B cell (primary cell): ENCODE results near the gene HLA-C. TPM values are rescaled to one million over a fixed set of nuclear protein-coding genes. Genes with fewer than 3 reads are reported as not detected.

Source experiments
- ATAC-seq: fragments of 200-7000 bp; cut with Tn5 transposase; one replicate; pipeline ENCODE4 v1.10.0; 2021; ENCODE audit warnings: low read depth, mild to moderate bottlenecking, moderate number of reproducible peaks, moderate library complexity
- CTCF ChIA-PET: fragments of 350-600 bp; sonication (Branson Sonifier 250); formaldehyde crosslinking; loops from one replicate; lab custom pipeline; 2021; ENCODE audit warnings: antibody characterized with exemption, inconsistent platforms; lab: Charles Lee
- POLR2A ChIA-PET: fragments of 350-600 bp; sonication (Branson Sonifier 250); formaldehyde crosslinking; loops from one replicate; lab custom pipeline; 2021; ENCODE audit warnings: antibody characterized with exemption; lab: Charles Lee
- DNase-seq: peaks from one replicate; pipeline ENCODE4 v3.0.0; 2013
- H2AFZ ChIP-seq: 2 replicates; pipeline ENCODE4 v1.6.1; 2012; ENCODE audit warnings: mild to moderate bottlenecking, low read depth, low read length; ENCODE audit not compliant: insufficient read depth, poor library complexity, severe bottlenecking
- H3K27ac ChIP-seq, 2 donors: 1 replicate in 1 of 2; 2 replicates in 1 of 2; pipeline ENCODE4 v1.5.1; 2012 to 2013; ENCODE audit warnings: low read length in 2 of 2, mild to moderate bottlenecking in 2 of 2, moderate library complexity in 1 of 2
- H3K27me3 ChIP-seq, 4 experiments: fragments of 200-600 bp in 1 of 4; sonication (generic) in 1 of 4; replicated peaks in 1 of 4; 1 replicate in 2 of 4; 2 replicates in 2 of 4; pipeline versions ENCODE4 v1.6.1 to v1.7.0; 2013 to 2016; ENCODE audit warnings: low read length in 3 of 4, mild to moderate bottlenecking in 2 of 4, mixed read lengths in 1 of 4, moderate library complexity in 1 of 4; ENCODE audit not compliant: insufficient read depth in 4 of 4, control insufficient read depth in 3 of 4; ENCODE audit errors: control extremely low read depth in 1 of 4
- H3K36me3 ChIP-seq, 2 experiments: replicated peaks in 1 of 2; 1 replicate in 1 of 2; 2 replicates in 1 of 2; pipeline versions ENCODE4 v1.6.1 to v1.7.1; 2013; ENCODE audit warnings: low read length in 1 of 2; ENCODE audit not compliant: insufficient read depth in 2 of 2, control insufficient read depth in 1 of 2; ENCODE audit errors: control extremely low read depth in 1 of 2, extremely low read depth in 1 of 2
- H3K4me1 ChIP-seq, 2 donors: fragments of 200-600 bp in 1 of 2; sonication (generic) in 1 of 2; 1 replicate in 1 of 2; 2 replicates in 1 of 2; pipeline versions ENCODE4 v1.5.1 to v1.6.1; 2013 to 2017; ENCODE audit warnings: low read length in 2 of 2; ENCODE audit not compliant: control insufficient read depth in 2 of 2, insufficient read depth in 2 of 2
- H3K4me2 ChIP-seq: replicated peaks from 2 replicates; pipeline ENCODE3; 2012; ENCODE audit warnings: mild to moderate bottlenecking, low read depth, low read length; ENCODE audit not compliant: poor library complexity, severe bottlenecking
- H3K4me3 ChIP-seq, 5 experiments: fragments of 200-600 bp in 1 of 5; sonication (generic) in 1 of 5; 1 replicate in 3 of 5; 2 replicates in 2 of 5; pipeline versions ENCODE4 v1.5.1 to v1.7.0; 2011 to 2016; ENCODE audit warnings: low read length in 4 of 5, mild to moderate bottlenecking in 4 of 5, low read depth in 2 of 5, control low read depth in 1 of 5, moderate library complexity in 1 of 5; ENCODE audit not compliant: insufficient read depth in 1 of 5; ENCODE audit errors: control extremely low read depth in 1 of 5, extremely low read depth in 1 of 5
- H3K79me2 ChIP-seq: fragments of 200-600 bp; sonication (generic); one replicate; pipeline ENCODE4 v1.6.0; 2016; ENCODE audit warnings: low read length; ENCODE audit not compliant: control insufficient read depth, insufficient read depth
- H3K9ac ChIP-seq: fragments of 200-600 bp; sonication (generic); 2 replicates; pipeline ENCODE4 v1.6.1; 2017; ENCODE audit warnings: mild to moderate bottlenecking, low read length, moderate library complexity
- H3K9me3 ChIP-seq, 3 donors: one replicate each; pipeline versions ENCODE4 v1.6.1 to v1.7.1; 2013; ENCODE audit warnings: low read length in 2 of 3; ENCODE audit not compliant: control insufficient read depth in 2 of 3, insufficient read depth in 1 of 3; ENCODE audit errors: control extremely low read depth in 1 of 3
- H4K20me1 ChIP-seq: 2 replicates; pipeline ENCODE4 v1.6.0; 2012; ENCODE audit warnings: mild to moderate bottlenecking, low read length; ENCODE audit not compliant: insufficient read depth, control insufficient read depth, poor library complexity, severe bottlenecking
- H3K27ac Mint-ChIP-seq: one replicate; pipeline ENCODE4 v1.8.0; 2021; ENCODE audit warnings: mixed read lengths
- H3K27me3 Mint-ChIP-seq: one replicate; pipeline ENCODE4 v1.8.0; 2021; ENCODE audit warnings: mixed read lengths
- H3K4me1 Mint-ChIP-seq: one replicate; pipeline ENCODE4 v1.8.0; 2021; ENCODE audit warnings: mixed read lengths
- H3K4me3 Mint-ChIP-seq: one replicate; pipeline ENCODE4 v1.8.0; 2021; ENCODE audit warnings: mixed read lengths
- H3K9me3 Mint-ChIP-seq: one replicate; pipeline ENCODE4 v1.8.0; 2022; ENCODE audit warnings: mixed read lengths; ENCODE audit not compliant: insufficient read depth
- EZH2 ChIP-seq: IDR thresholded peaks from 2 replicates; pipeline ENCODE4 v1.6.1; 2012; ENCODE audit warnings: borderline replicate concordance, low read depth, mild to moderate bottlenecking, moderate library complexity, low read length; ENCODE audit not compliant: insufficient read depth, poor library complexity, severe bottlenecking
- WGBS: methylation state at CpG from one replicate; pipeline ENCODE4 v1.1.5; 2013; ENCODE audit warnings: missing lambda C conversion rate; ENCODE audit not compliant: insufficient coverage; 5-methylcytosine and 5-hydroxymethylcytosine counted together
- intact Hi-C: fragments of 100-400 bp; cut with micrococcal nuclease; formaldehyde crosslinking; loops from one replicate; pipeline ENCODE4 v1.10.0; 2022
- polyA plus RNA-seq: library from polyadenylated mRNA; depleted of rRNA; stranded (reverse); fragments of >200 nt; gene quantifications from 2 replicates; pipeline ENCODE4 v1.2.3, GENCODE V29; 2012
- total RNA-seq, 2 donors: library from RNA; stranded (reverse); fragments of 120-200 nt in 1 of 2; gene quantifications; 1 replicate in 1 of 2; 2 replicates in 1 of 2; pipeline versions ENCODE4 v1.2.3 to v1.2.4, GENCODE V29; 2013 to 2022
- TF ChIP-seq, protein P1 (sequence below): fragments of 200-600 bp; IDR thresholded peaks from one replicate; pipeline ENCODE4 v1.8.0; 2022; ENCODE audit warnings: antibody characterized with exemption, mild to moderate bottlenecking

Gene HLA-C
- total and polyA plus RNA-seq, 2 donors (not counting 1 experiment from before 2014, with no cell fraction given): 998 to 1,983 TPM

DNA sequence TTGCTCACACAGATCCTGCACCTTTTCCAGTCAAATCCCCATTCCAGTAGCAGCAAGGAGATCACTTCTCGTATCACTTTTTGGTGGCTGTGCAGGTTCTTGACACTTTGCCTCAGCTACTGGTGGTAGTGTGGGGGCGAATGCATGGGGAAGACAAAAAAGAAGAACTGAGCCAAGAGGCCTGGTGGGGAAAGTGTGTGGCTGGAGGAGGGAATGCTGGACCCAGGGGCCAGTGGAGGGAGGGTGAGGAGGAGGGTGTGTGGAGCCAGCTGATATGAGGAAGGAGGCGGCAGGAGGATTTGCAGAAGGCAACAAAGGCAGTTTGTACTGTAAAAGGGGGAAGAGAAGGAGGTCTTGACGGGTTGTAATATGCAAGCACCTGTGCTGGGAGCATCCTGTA is 15.7 kb upstream of the HLA-C start:
- DNase-seq (no peak), ATAC-seq (no peak)
- H3K27me3 ChIP-seq: peaks cover 0 to 8% (median 8%) of the 10 kb centered on the region in 4 experiments
- WGBS: 94% methylated on average over 4 of the region's 4 CpGs
- H3K9ac ChIP-seq: no peak overlapping the region
- no peaks in the 10 kb centered on the region for H3K4me1 ChIP-seq
- H3K4me2 ChIP-seq: no peak overlapping the region
- no peak overlapping the region for H3K4me3 ChIP-seq
- peaks cover 0 to 1% (median 0%) of the 10 kb centered on the region in 3 donors for H3K9me3 ChIP-seq
- Mint-ChIP-seq H3K27ac (no peak overlapping the region), H3K27me3 (peaks cover 7% of the 10 kb centered on the region), H3K9me3 (no peaks in the 10 kb centered on the region), H3K4me3 (no peak overlapping the region), H3K4me1 (no peaks in the 10 kb centered on the region)
- H3K27ac ChIP-seq: no peak overlapping the region
- no peaks in the 10 kb centered on the region for H3K36me3 ChIP-seq
- intact Hi-C loops: no loop called here
- H2AFZ ChIP-seq: no peak overlapping the region
- TF ChIP-seq, protein P1, sequence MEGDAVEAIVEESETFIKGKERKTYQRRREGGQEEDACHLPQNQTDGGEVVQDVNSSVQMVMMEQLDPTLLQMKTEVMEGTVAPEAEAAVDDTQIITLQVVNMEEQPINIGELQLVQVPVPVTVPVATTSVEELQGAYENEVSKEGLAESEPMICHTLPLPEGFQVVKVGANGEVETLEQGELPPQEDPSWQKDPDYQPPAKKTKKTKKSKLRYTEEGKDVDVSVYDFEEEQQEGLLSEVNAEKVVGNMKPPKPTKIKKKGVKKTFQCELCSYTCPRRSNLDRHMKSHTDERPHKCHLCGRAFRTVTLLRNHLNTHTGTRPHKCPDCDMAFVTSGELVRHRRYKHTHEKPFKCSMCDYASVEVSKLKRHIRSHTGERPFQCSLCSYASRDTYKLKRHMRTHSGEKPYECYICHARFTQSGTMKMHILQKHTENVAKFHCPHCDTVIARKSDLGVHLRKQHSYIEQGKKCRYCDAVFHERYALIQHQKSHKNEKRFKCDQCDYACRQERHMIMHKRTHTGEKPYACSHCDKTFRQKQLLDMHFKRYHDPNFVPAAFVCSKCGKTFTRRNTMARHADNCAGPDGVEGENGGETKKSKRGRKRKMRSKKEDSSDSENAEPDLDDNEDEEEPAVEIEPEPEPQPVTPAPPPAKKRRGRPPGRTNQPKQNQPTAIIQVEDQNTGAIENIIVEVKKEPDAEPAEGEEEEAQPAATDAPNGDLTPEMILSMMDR: no peak
- TF ChIP-seq EZH2: no peak
- no peaks in the 10 kb centered on the region for H4K20me1 ChIP-seq
- ChIA-PET POLR2A (no interaction called here), CTCF (no interaction called here)
- no peaks in the 10 kb centered on the region for H3K79me2 ChIP-seq

DNA sequence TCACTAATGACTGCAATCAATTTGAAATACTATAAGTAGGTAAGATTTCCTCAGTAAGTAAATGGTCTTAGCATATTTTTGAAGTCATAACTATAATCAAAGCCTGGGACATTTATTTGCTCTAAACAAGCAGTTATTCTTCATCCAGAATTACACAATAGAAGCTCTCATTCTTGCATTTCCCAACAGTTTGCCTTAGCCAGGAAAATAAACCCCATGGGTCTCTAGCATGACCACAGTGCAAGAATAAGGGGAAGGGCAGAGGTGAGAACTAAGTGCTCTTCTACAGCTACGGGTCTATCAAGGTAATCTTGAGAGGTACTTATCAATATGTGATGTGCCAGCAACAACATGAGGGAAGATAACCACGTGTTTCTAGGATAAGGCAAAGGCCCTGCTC is 14.1 kb upstream of the HLA-C start:
- Histone ChIP-seq H3K4me1 (no peaks in the 10 kb centered on the region), H3K4me3 (no peak overlapping the region), H3K4me2 (no peak overlapping the region), H3K79me2 (no peaks in the 10 kb centered on the region), H4K20me1 (no peaks in the 10 kb centered on the region), H3K27me3 (peaks cover 0 to 5% (median 2%) of the 10 kb centered on the region in 4 experiments), H2AFZ (no peak overlapping the region), H3K36me3 (no peaks in the 10 kb centered on the region), H3K27ac (no peak overlapping the region), H3K9ac (no peak overlapping the region), H3K9me3 (peaks cover 0 to 2% (median 0%) of the 10 kb centered on the region in 3 donors)
- ATAC-seq (no peak), DNase-seq (no peak)
- TF ChIP-seq, protein P1: no peak
- no peak for TF ChIP-seq EZH2
- H3K27ac Mint-ChIP-seq: no peak overlapping the region
- H3K4me1 Mint-ChIP-seq: no peaks in the 10 kb centered on the region
- H3K9me3 Mint-ChIP-seq: no peaks in the 10 kb centered on the region
- POLR2A ChIA-PET: interaction anchor here (0.8 to 1.0 kb wide), 2 partner anchors 12 to 26 kb away, joined by 3 read pairs; no protein-coding TSS in a partner anchor
- H3K4me3 Mint-ChIP-seq: no peak overlapping the region
- 100% methylated on average over 2 of the region's 2 CpGs for WGBS
- CTCF ChIA-PET: interaction anchor here (0.6 to 0.9 kb wide), 2 partner anchors 40 to 81 kb away, joined by 3 read pairs; no protein-coding TSS in a partner anchor
- intact Hi-C loops: no loop called here
- no peaks in the 10 kb centered on the region for H3K27me3 Mint-ChIP-seq
